WTC11 (cell line): Measurements from ENCODE around the gene RFX8.

Experiments used
- CBFB ChIP-seq: sonication (generic); formaldehyde crosslinking; IDR thresholded peaks from 2 replicates; pipeline ENCODE4 v1.8.1; 2022; ENCODE audit warnings: mild to moderate bottlenecking, low read depth, missing genetic modification reagents
- CDX4 ChIP-seq: fragments of 250-450 bp; sonication (Bioruptor Pico); IDR thresholded peaks from 2 replicates; pipeline ENCODE4 v1.9.0; 2021; ENCODE audit warnings: moderate library complexity, mild to moderate bottlenecking, inconsistent platforms, borderline replicate concordance
- PRDM15 ChIP-seq: sonication (generic); formaldehyde crosslinking; IDR thresholded peaks from 2 replicates; pipeline ENCODE4 v1.8.0; 2022; ENCODE audit warnings: missing genetic modification reagents
- USF2 ChIP-seq: sonication (generic); formaldehyde crosslinking; IDR thresholded peaks from 2 replicates; pipeline ENCODE4 v1.8.1; 2023; ENCODE audit warnings: mild to moderate bottlenecking, missing genetic modification reagents, moderate library complexity

- TF ChIP-seq CDX4: no peak
- TF ChIP-seq USF2 (CRISPR knock-in tag): no peak
- TF ChIP-seq CBFB (CRISPR knock-in tag): no peak
- no peak for TF ChIP-seq PRDM15 (CRISPR knock-in tag)
These were observed 12.1 kb upstream of the RFX8 start for GRCh38 chr2:101486994-101487393.
